ENCODE data around the gene MBD2. TPM values are rescaled to one million over a fixed set of nuclear protein-coding genes. Genes with fewer than 3 reads are reported as not detected.

The MBD2 gene
- total RNA-seq, 1 donor from 2014 or later, result 48.8 TPM

DNA sequence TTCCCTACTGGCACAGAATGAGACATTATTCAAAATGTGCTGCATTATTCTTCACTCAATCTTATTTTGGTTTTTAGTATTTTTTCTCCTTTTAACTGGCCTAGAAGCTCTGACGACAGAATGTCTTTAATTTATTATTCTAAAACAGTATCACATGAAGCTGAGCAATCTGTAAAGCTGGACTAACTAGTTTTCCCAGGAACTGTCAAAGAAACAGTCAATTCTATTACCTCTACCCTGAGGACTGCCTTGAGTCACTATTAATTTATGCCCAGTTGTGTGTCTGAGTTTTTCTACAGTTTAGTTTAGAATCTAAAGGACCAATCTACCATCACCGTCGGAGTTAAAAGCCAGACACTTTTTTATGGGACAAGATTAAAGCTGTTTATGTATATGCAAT, 31.6 kb downstream of the MBD2 start:
- Mint-ChIP-seq H3K9me3 (no peaks in the 10 kb centered on the region), H3K4me3 (peak overlapping the region; percentile 67), H3K27ac (peak overlapping the region; percentile 92), H3K36me3 (peaks cover 3% of the 10 kb centered on the region), H3K4me1 (ENCODE audit: unreplicated experiment) (peaks cover 10% of the 10 kb centered on the region), H3K27me3 (no peaks in the 10 kb centered on the region)
- TF ChIP-seq, protein P1, sequence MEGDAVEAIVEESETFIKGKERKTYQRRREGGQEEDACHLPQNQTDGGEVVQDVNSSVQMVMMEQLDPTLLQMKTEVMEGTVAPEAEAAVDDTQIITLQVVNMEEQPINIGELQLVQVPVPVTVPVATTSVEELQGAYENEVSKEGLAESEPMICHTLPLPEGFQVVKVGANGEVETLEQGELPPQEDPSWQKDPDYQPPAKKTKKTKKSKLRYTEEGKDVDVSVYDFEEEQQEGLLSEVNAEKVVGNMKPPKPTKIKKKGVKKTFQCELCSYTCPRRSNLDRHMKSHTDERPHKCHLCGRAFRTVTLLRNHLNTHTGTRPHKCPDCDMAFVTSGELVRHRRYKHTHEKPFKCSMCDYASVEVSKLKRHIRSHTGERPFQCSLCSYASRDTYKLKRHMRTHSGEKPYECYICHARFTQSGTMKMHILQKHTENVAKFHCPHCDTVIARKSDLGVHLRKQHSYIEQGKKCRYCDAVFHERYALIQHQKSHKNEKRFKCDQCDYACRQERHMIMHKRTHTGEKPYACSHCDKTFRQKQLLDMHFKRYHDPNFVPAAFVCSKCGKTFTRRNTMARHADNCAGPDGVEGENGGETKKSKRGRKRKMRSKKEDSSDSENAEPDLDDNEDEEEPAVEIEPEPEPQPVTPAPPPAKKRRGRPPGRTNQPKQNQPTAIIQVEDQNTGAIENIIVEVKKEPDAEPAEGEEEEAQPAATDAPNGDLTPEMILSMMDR (conservative IDR thresholded peaks at IDR 0.05), result no peak
- no peak for DNase-seq (ENCODE audit: extremely low spot score, unreplicated experiment)

DNA sequence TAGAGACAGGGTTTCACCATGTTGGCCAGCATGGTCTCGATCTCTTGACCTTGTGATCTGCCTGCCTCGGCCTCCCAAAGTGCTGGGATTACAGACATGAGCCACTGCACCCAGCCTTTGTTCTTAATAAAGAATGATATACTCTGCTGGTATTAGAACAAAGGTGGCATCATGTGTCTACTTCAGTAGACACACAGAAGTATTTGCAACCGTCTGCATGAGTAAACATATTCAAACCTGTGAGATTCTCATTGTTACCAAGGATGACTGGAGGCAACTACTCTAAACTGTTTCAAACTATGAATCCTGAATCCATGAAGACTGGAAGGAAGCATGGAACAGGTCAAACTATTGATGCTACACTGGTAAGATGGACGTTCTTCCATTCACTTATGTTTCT, 32.1 kb downstream of the MBD2 start:
- DNase-seq (ENCODE audit: extremely low spot score, unreplicated experiment), result no peak
- peaks cover 3% of the 10 kb centered on the region for H3K36me3 Mint-ChIP-seq
- peak overlapping the region; percentile 92 for H3K27ac Mint-ChIP-seq
- peaks cover 10% of the 10 kb centered on the region for H3K4me1 Mint-ChIP-seq (ENCODE audit: unreplicated experiment)
- no peaks in the 10 kb centered on the region for H3K9me3 Mint-ChIP-seq
- H3K27me3 Mint-ChIP-seq, result no peaks in the 10 kb centered on the region
- H3K4me3 Mint-ChIP-seq, result peak overlapping the region; percentile 67
- TF ChIP-seq, protein P1 (conservative IDR thresholded peaks at IDR 0.05), result no peak

DNA sequence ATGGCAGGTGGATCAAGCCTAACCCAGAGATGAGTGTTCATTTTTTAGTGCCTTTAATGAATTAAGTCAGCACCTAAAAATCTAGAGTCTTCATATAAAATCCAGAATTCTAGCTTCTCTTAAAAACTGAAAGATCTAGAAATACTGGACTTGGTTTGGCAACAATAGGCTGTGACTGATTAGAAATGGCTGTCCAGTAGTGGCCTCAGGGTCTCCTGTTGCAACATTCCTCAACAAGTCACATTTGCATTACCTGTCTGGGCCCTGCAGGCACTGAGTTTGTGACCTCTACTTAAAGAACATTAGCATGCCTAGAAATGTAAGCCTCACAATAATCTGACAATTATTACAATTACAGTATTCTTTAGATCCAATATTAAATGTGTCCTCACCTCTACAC, 33.1 kb downstream of the MBD2 start:
- Mint-ChIP-seq H3K9me3 (no peaks in the 10 kb centered on the region), H3K27me3 (no peaks in the 10 kb centered on the region), H3K36me3 (peaks cover 8% of the 10 kb centered on the region), H3K4me1 (ENCODE audit: unreplicated experiment) (peaks cover 10% of the 10 kb centered on the region), H3K4me3 (peak overlapping the region; percentile 2), H3K27ac (peak overlapping the region; percentile 92)
- TF ChIP-seq, protein P1 (conservative IDR thresholded peaks at IDR 0.05), result no peak
- no peak for DNase-seq (ENCODE audit: extremely low spot score, unreplicated experiment)

GRCh38 chr18:54187372-54187771, 37.1 kb downstream of the MBD2 start:
- Mint-ChIP-seq H3K36me3 (peaks cover 20% of the 10 kb centered on the region), H3K9me3 (no peaks in the 10 kb centered on the region), H3K4me3 (no peak overlapping the region), H3K4me1 (ENCODE audit: unreplicated experiment) (peaks cover 3% of the 10 kb centered on the region), H3K27ac (no peak overlapping the region), H3K27me3 (no peaks in the 10 kb centered on the region)
- no peak for DNase-seq (ENCODE audit: extremely low spot score, unreplicated experiment)
- TF ChIP-seq, protein P1 (conservative IDR thresholded peaks at IDR 0.05), result no peak

DNA sequence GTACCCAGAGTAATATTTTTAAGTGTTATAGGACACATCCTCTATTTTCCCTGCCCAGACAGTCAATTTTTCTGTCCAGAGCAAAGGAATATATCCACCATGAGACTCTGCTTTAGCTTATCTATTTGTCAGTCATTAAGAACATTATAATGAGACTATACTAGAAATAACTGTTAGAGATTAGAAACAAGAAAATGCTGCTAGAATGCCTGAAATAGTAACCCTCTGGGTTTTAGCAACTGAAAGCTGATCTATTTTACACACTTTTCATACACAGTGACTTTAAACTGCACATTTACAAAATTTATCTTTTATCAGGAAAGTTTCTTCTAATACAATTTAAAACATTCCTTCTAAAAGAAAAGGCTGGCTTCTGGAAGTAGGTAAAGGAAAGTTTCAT, 39.6 kb downstream of the MBD2 start:
- no peak for DNase-seq (ENCODE audit: extremely low spot score, unreplicated experiment)
- Mint-ChIP-seq H3K4me1 (ENCODE audit: unreplicated experiment) (no peaks in the 10 kb centered on the region), H3K9me3 (no peaks in the 10 kb centered on the region), H3K27ac (no peak overlapping the region), H3K27me3 (no peaks in the 10 kb centered on the region), H3K4me3 (no peak overlapping the region), H3K36me3 (peaks cover 18% of the 10 kb centered on the region)
- TF ChIP-seq, protein P1 (conservative IDR thresholded peaks at IDR 0.05), result no peak

- H3K27me3 Mint-ChIP-seq, result no peaks in the 10 kb centered on the region
- H3K4me1 Mint-ChIP-seq (ENCODE audit: unreplicated experiment), result no peaks in the 10 kb centered on the region
- TF ChIP-seq, protein P1 (conservative IDR thresholded peaks at IDR 0.05), result no peak
These were observed 41.1 kb downstream of the MBD2 start for GRCh38 chr18:54183390-54183789.

More at GRCh38 chr18:54183390-54183789, 41.1 kb downstream of the MBD2 start:
- H3K36me3 Mint-ChIP-seq, result peaks cover 18% of the 10 kb centered on the region
- no peak overlapping the region for H3K27ac Mint-ChIP-seq
- H3K9me3 Mint-ChIP-seq, result no peaks in the 10 kb centered on the region
- no peak for DNase-seq (ENCODE audit: extremely low spot score, unreplicated experiment)
- H3K4me3 Mint-ChIP-seq, result no peak overlapping the region
